HepG2 (cell line): Measurements from ENCODE around the gene WIPF2. TPM values are rescaled to one million over a fixed set of nuclear protein-coding genes. Genes with fewer than 3 reads are reported as not detected.

ENCODE experiments used
- CC2D1A ChIP-seq: sonication (generic); formaldehyde crosslinking; IDR thresholded peaks from 2 replicates; pipeline ENCODE4 v1.8.1; 2023; ENCODE audit warnings: mild to moderate bottlenecking, missing genetic modification reagents
- HNRNPLL ChIP-seq: fragments of 200-400 bp; formaldehyde crosslinking; IDR thresholded peaks from 2 replicates; pipeline ENCODE4 v1.6.1; 2017; ENCODE audit warnings: mild to moderate bottlenecking, low read depth, low read length; ENCODE audit not compliant: poor library complexity, severe bottlenecking
- HOXA7 ChIP-seq: sonication (generic); formaldehyde crosslinking; IDR thresholded peaks from 2 replicates; pipeline ENCODE4 v1.8.1; 2022; ENCODE audit warnings: mild to moderate bottlenecking, missing genetic modification reagents, moderate library complexity
- KLF13 ChIP-seq: sonication (generic); formaldehyde crosslinking; IDR thresholded peaks from 2 replicates; pipeline ENCODE4 v1.4.0; 2020; ENCODE audit warnings: mild to moderate bottlenecking, missing genetic modification reagents
- LCORL ChIP-seq, 2 experiments: fragments of 450-650 bp in 1 of 2; sonication (generic) in 1 of 2; formaldehyde crosslinking in 1 of 2; IDR thresholded peaks; 2 replicates each; pipeline versions ENCODE4 v1.5.0 to v1.6.1; 2017 to 2020; ENCODE audit warnings: antibody characterized with exemption in 1 of 2, missing genetic modification reagents in 1 of 2
- NFE2 ChIP-seq: sonication (generic); formaldehyde crosslinking; IDR thresholded peaks from 2 replicates; pipeline ENCODE4 v1.4.0; 2020; ENCODE audit warnings: missing genetic modification reagents
- NFKBIZ ChIP-seq: IDR thresholded peaks from 2 replicates; pipeline ENCODE4 v1.6.1; 2018; ENCODE audit warnings: missing genetic modification reagents, missing compliant biosample characterization
- NFYB ChIP-seq: sonication (generic); formaldehyde crosslinking; IDR thresholded peaks from 2 replicates; pipeline ENCODE4 v1.4.0; 2020; ENCODE audit warnings: missing genetic modification reagents
- RAD21 ChIP-seq: fragments of 450-650 bp; formaldehyde crosslinking; IDR thresholded peaks from 2 replicates; pipeline ENCODE4 v1.5.0; 2020; ENCODE audit warnings: mild to moderate bottlenecking
- SRF ChIP-seq: IDR thresholded peaks from 2 replicates; pipeline ENCODE4 v1.6.1; 2011; ENCODE audit warnings: mild to moderate bottlenecking, low read depth, low read length, moderate library complexity
- ZNF20 ChIP-seq: sonication (generic); formaldehyde crosslinking; IDR thresholded peaks from 2 replicates; pipeline ENCODE4 v1.4.0; 2020; ENCODE audit warnings: mild to moderate bottlenecking, moderate library complexity, missing genetic modification reagents
- ZNF350 ChIP-seq: sonication (generic); formaldehyde crosslinking; IDR thresholded peaks from 2 replicates; pipeline ENCODE4 v1.4.0; 2020; ENCODE audit warnings: mild to moderate bottlenecking, low read depth, missing genetic modification reagents, borderline replicate concordance
- ZNF577 ChIP-seq: sonication (generic); formaldehyde crosslinking; IDR thresholded peaks from 2 replicates; pipeline ENCODE4 v1.4.0; 2020; ENCODE audit warnings: mild to moderate bottlenecking, low read depth, missing genetic modification reagents, borderline replicate concordance
- ZNF777 ChIP-seq: sonication (generic); formaldehyde crosslinking; IDR thresholded peaks from 2 replicates; pipeline ENCODE4 v1.4.0; 2020; ENCODE audit warnings: missing genetic modification reagents
- ZSCAN30 ChIP-seq: sonication (generic); formaldehyde crosslinking; IDR thresholded peaks from 2 replicates; pipeline ENCODE4 v1.5.0; 2020; ENCODE audit warnings: mild to moderate bottlenecking, missing genetic modification reagents
- polyA plus RNA-seq, 8 experiments: library from polyadenylated mRNA; depleted of rRNA in 3 of 8; stranded (reverse) in 7 of 8; unstranded in 1 of 8; fragments of >200 nt; fragmentation: Illumina TruSeq in 4 of 8; extraction: Trizol in 4 of 8; gene quantifications; 2 replicates each; pipeline versions ENCODE4 v1.2.1 to v1.2.3, GENCODE V29; 2011 to 2016; ENCODE audit warnings: low read depth in 4 of 8, missing spikeins in 1 of 8, mixed read lengths in 1 of 8; ENCODE audit not compliant: insufficient read depth in 1 of 8
- total RNA-seq, 5 experiments: library from RNA; depleted of rRNA; stranded (reverse); fragments of >200 nt; fragmentation: Illumina TruSeq; extraction: Trizol; gene quantifications; 2 replicates each; pipeline ENCODE4 v1.2.3, GENCODE V29; 2016; ENCODE audit warnings: low read depth in 1 of 5
- TF ChIP-seq, protein P1 (sequence below): IDR thresholded peaks from 2 replicates; pipeline ENCODE4 v1.6.1; 2016; ENCODE audit warnings: low read depth, borderline replicate concordance
- TF ChIP-seq, protein P2 (sequence below): IDR thresholded peaks from 2 replicates; pipeline ENCODE4 v1.6.1; 2018; ENCODE audit warnings: missing genetic modification reagents
- TF ChIP-seq, protein P3 (sequence below): sonication (generic); formaldehyde crosslinking; IDR thresholded peaks from 2 replicates; pipeline ENCODE4 v1.5.1; 2020; ENCODE audit warnings: mild to moderate bottlenecking, missing genetic modification reagents, moderate library complexity
- TF ChIP-seq, protein P4 (sequence below): sonication (generic); formaldehyde crosslinking; IDR thresholded peaks from 2 replicates; pipeline ENCODE4 v1.9.0; 2021; ENCODE audit warnings: missing genetic modification reagents, borderline replicate concordance
- TF ChIP-seq, protein P5 (sequence below): sonication (generic); formaldehyde crosslinking; IDR thresholded peaks from 2 replicates; pipeline ENCODE4 v1.8.1; 2023; ENCODE audit warnings: mild to moderate bottlenecking, missing genetic modification reagents, borderline replicate concordance

Gene WIPF2
- total and polyA plus RNA-seq, 2 of the 13 experiments (the other 11 are each of a cell fraction or from before 2014, with no cell fraction given): 7.2 to 10.8 TPM

DNA sequence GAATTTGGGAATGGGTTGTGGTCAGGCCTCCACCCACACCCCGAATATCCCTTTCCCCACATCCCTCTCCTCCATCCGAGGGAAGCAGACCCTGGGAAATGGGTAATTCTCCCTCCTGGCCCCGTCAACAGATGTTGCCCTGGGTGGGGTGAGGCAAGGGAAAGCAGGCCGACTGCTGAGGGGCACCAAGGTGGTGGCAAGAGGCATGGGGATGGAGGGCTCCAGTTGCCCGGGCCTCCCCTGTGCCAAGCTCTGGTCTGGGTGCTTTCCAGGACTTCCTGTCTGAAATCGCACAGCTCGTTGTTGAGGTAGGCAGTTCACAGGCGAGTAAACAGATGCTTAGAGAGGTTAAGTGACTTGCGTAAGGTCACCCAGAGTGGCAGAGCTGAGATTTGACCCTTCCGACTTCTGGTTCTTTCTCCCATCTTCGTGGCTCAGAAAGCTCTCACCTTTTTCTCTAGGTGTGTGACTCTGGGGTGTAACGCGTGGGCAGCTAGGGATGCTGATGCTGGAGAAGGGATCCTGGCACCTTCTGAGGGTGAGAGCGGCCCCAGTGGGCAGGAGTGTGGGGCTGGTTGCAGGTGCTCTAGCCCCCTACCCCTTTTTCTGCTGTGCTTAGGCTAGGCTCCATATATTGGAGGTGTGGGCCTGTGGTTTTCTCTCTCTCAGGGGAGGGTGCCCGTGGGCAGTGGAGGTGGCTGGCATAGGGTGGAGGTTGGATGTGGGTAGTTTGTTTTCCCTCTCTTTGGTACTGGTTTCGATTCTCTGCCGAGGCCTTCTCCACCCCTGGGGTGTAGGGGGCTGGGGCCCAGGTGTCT lies 107.1 kb downstream of the WIPF2 start (continued):
- TF ChIP-seq HOXA7 (CRISPR knock-in tag): no peak
- TF ChIP-seq NFYB (CRISPR knock-in tag): no peak
- no peak for TF ChIP-seq NFKBIZ (CRISPR knock-in tag)
- TF ChIP-seq, protein P1, sequence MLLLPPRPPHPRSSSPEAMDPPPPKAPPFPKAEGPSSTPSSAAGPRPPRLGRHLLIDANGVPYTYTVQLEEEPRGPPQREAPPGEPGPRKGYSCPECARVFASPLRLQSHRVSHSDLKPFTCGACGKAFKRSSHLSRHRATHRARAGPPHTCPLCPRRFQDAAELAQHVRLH (CRISPR knock-in tag): no peak
- TF ChIP-seq ZNF20 (CRISPR knock-in tag): no peak
- no peak for TF ChIP-seq ZNF777 (CRISPR knock-in tag)
- no peak for TF ChIP-seq NFE2 (CRISPR knock-in tag)
- TF ChIP-seq HNRNPLL: no peak
- TF ChIP-seq ZNF350 (CRISPR knock-in tag): no peak; the same call in 1 of the 2 replicates
- TF ChIP-seq ZSCAN30 (CRISPR knock-in tag): no peak
- TF ChIP-seq LCORL (IDR thresholded peaks at IDR 0.05): no peak
- no peak for TF ChIP-seq LCORL (CRISPR knock-in tag; IDR thresholded peaks at IDR 0.05)
- TF ChIP-seq, protein P2, sequence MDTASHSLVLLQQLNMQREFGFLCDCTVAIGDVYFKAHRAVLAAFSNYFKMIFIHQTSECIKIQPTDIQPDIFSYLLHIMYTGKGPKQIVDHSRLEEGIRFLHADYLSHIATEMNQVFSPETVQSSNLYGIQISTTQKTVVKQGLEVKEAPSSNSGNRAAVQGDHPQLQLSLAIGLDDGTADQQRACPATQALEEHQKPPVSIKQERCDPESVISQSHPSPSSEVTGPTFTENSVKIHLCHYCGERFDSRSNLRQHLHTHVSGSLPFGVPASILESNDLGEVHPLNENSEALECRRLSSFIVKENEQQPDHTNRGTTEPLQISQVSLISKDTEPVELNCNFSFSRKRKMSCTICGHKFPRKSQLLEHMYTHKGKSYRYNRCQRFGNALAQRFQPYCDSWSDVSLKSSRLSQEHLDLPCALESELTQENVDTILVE (CRISPR knock-in tag): no peak
- TF ChIP-seq, protein P3, sequence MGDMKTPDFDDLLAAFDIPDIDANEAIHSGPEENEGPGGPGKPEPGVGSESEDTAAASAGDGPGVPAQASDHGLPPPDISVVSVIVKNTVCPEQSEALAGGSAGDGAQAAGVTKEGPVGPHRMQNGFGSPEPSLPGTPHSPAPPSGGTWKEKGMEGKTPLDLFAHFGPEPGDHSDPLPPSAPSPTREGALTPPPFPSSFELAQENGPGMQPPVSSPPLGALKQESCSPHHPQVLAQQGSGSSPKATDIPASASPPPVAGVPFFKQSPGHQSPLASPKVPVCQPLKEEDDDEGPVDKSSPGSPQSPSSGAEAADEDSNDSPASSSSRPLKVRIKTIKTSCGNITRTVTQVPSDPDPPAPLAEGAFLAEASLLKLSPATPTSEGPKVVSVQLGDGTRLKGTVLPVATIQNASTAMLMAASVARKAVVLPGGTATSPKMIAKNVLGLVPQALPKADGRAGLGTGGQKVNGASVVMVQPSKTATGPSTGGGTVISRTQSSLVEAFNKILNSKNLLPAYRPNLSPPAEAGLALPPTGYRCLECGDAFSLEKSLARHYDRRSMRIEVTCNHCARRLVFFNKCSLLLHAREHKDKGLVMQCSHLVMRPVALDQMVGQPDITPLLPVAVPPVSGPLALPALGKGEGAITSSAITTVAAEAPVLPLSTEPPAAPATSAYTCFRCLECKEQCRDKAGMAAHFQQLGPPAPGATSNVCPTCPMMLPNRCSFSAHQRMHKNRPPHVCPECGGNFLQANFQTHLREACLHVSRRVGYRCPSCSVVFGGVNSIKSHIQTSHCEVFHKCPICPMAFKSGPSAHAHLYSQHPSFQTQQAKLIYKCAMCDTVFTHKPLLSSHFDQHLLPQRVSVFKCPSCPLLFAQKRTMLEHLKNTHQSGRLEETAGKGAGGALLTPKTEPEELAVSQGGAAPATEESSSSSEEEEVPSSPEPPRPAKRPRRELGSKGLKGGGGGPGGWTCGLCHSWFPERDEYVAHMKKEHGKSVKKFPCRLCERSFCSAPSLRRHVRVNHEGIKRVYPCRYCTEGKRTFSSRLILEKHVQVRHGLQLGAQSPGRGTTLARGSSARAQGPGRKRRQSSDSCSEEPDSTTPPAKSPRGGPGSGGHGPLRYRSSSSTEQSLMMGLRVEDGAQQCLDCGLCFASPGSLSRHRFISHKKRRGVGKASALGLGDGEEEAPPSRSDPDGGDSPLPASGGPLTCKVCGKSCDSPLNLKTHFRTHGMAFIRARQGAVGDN (CRISPR knock-in tag): peak; percentile 52
- TF ChIP-seq CC2D1A (CRISPR knock-in tag): no peak
- TF ChIP-seq RAD21 (CRISPR knock-in tag): no peak
- TF ChIP-seq KLF13 (CRISPR knock-in tag): no peak
- no peak for TF ChIP-seq ZNF577 (CRISPR knock-in tag)
- TF ChIP-seq, protein P4, sequence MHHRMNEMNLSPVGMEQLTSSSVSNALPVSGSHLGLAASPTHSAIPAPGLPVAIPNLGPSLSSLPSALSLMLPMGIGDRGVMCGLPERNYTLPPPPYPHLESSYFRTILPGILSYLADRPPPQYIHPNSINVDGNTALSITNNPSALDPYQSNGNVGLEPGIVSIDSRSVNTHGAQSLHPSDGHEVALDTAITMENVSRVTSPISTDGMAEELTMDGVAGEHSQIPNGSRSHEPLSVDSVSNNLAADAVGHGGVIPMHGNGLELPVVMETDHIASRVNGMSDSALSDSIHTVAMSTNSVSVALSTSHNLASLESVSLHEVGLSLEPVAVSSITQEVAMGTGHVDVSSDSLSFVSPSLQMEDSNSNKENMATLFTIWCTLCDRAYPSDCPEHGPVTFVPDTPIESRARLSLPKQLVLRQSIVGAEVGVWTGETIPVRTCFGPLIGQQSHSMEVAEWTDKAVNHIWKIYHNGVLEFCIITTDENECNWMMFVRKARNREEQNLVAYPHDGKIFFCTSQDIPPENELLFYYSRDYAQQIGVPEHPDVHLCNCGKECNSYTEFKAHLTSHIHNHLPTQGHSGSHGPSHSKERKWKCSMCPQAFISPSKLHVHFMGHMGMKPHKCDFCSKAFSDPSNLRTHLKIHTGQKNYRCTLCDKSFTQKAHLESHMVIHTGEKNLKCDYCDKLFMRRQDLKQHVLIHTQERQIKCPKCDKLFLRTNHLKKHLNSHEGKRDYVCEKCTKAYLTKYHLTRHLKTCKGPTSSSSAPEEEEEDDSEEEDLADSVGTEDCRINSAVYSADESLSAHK (CRISPR knock-in tag): no peak
- TF ChIP-seq, protein P5, sequence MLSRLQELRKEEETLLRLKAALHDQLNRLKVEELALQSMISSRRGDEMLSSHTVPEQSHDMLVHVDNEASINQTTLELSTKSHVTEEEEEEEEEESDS (CRISPR knock-in tag): no peak
- no peak for TF ChIP-seq SRF
